Activated T-cell treated with anti-CD3 and anti-CD28 coated beads for 1 hour (primary cell): ENCODE measurements around the gene GMPR.

Source experiments
- DNase-seq: peaks from one replicate; pipeline ENCODE4 v3.0.0-alpha.2; 2020; ENCODE audit warnings: low read depth

The GMPR gene

GRCh38 chr6:16327777-16328325 is 89.5 kb downstream of the GMPR start:
- no peak for DNase-seq

DNA sequence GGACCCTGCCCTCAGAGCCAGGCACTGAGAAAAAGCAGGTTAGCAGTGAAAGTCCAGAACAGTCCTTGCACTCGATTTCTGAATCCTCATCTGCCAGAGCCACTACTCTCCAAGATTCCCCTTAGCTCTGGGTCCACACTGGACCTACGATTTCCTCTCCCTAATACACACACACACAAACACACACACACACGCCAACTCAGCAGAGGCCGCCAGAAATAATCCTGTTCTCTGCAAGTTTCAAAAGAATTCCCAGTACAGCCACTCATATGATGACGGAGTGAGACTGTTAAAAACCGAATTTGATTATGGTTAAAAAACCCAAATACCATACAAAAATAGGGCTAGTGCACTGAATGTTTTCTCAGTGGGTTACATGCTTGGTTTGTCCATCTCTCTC is 90.8 kb downstream of the GMPR start:
- DNase-seq, result no peak

GRCh38 chr6:16331384-16332174 is 93.2 kb downstream of the GMPR start:
- peak; percentile 60 for DNase-seq

- DNase-seq, result peak; percentile 77
These were observed 93.8 kb downstream of the GMPR start for GRCh38 chr6:16332175-16332542.

- no peak for DNase-seq
These were observed 95.2 kb downstream of the GMPR start for GRCh38 chr6:16333580-16333979.

DNA sequence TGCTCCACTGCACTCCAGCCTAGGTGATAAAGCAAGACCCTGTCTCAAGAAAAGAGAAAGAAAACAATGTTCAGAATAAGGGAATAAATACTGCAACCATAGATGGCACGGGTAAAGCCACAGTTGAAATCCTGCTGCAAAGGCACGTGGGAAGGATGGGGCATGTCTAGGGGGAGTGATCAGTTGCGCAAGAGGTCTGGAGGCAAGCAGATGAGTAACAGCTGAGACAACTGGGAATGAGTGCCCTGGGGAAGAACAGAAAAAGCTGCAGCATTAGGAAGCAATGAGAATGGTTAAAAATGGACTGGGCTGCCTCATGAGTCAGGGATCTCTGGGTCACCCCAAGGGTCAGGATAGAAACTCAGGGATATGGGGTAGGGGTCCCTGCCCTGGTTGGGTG is 96.3 kb downstream of the GMPR start:
- no peak for DNase-seq

DNA sequence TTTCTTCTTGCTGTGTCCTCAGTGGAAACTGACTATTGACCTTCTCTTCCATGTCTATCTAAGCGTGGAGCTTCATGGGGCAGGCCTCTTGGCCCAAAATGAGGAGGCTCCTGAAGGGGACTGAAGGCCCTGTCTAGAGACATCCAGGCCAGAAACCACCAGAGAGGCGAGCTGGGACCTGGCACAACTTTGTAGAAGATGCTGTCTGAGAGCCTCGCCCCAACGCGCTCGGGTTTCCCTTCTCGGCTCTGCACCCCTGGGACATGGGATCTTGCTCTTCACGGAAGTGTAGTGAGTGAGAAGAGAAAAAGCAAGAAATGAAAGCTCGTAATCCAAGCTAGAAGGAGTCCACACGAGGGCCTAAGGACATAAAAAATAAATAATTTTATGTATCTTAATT is 96.8 kb downstream of the GMPR start:
- no peak for DNase-seq

DNA sequence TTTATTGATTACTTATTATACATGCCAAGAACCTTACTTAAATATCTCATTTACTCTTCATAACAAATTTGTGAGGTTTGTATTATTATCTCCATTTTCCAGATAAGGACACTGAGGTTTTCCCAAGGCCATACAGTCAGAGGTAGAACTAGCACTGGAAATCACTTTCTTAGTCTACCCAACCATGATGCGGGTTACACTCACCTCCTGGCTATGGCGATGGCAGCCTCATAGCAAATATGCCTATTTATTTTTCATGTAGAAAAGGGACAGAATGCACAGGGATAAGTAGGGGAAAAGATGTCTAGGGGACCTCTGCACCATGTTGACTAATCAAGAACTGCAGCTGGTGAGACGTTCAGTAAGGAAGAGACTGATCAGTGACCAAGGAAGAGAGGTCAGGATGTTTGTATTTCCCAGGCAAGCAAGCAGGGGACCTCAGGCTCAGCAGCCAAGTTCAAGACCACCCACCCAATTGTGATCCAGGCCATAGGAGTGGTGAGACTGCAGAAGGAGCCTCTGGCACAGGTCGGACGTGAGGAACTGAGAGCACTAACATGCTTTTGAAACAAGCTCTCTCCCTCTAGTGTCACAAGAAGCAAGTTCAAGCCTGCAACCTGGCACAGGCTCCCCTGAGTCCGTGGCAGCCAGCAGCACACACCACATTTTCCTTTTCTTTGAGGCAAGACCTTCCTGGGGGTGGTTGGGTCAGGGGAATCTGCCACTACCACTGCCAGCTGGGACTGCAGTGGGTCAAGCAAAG is 97.8 kb downstream of the GMPR start:
- no peak for DNase-seq

DNA sequence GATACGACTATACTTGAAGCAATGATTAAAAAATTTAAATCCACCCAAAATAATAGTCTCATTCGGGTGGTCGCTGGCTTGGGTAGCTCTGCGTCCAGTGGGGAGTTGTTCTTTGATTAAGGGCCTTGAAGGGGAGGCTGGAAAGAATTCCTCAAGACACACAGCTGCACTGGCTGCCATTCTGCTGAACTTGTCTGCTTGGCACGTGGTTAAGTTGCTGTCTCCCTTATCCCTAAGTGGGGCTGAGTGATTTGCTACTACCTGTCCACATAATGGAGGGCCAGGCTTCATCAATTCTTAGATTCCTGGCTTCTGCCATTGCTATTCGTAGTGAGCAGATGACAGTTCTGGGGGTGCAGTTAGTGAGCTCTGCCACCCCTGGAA is 98.5 kb downstream of the GMPR start:
- no peak for DNase-seq

DNA sequence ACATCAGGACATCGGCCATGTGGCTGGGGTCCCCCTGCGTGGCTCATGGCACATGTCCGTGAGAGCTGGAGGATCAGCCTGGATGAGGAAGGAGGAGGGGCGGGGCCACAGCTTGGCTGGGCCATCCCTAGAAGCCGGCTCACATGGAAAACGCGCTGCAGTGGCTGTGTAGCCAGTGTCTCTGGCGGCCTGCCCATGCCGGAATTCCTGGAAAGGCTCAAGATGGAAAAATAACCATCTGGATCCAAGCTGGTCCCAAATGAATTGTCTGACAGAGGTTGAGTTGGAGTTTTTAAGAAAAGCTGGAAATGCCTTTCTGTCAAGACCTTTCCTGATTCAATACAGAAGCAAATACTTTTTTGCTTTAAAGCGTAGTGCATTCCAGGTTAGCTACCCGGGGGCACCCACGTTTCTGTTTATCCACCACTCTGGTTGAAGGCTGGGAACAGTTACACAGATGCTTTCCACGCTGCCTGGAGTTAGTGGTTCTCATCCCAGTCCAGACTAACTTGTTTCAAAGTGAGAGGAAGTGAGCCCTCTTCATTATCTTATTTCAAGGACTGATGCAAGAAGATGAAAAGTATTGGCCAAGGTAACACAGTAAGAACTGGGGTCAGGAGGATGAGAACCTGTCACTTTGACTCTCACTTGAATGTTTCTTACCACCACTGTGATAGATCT is 99.0 kb downstream of the GMPR start:
- DNase-seq, result no peak

- no peak for DNase-seq
These were observed 100.3 kb downstream of the GMPR start for GRCh38 chr6:16338577-16339264.

GRCh38 chr6:16339265-16339587 is 100.8 kb downstream of the GMPR start:
- no peak for DNase-seq

DNA sequence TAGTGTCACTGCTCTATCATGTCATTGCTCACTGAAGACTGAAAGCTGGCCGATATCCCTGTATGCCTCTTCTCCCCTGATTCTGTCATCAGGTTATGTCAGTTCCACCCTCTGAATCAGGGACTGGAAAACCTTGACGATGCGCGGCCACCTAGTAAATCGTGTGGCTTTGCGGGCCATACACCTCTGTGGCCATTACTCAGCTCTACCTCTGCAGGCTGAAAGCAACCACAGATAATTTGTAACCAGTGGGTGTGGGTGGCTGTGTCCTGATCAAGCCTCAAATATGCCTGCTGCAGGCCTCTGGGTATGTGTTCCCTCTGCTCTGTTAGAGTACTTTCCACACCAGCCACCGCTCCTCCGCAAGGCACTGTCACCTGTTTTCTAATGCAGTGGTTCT is 105.2 kb downstream of the GMPR start:
- DNase-seq, result no peak

- no peak for DNase-seq
These were observed 106.4 kb downstream of the GMPR start for GRCh38 chr6:16344756-16345155.
